ENCODE measurements around the gene ADAMTS14.
A peak's percentile ranks its signal among the peaks of the same experiment; 100 is the strongest.
"Not testable (repeated sequence)": the region's sequence is repeated elsewhere in the genome, so short reads cannot be mapped to it uniquely, and the experiment has no call there.

Gene ADAMTS14, protein sequence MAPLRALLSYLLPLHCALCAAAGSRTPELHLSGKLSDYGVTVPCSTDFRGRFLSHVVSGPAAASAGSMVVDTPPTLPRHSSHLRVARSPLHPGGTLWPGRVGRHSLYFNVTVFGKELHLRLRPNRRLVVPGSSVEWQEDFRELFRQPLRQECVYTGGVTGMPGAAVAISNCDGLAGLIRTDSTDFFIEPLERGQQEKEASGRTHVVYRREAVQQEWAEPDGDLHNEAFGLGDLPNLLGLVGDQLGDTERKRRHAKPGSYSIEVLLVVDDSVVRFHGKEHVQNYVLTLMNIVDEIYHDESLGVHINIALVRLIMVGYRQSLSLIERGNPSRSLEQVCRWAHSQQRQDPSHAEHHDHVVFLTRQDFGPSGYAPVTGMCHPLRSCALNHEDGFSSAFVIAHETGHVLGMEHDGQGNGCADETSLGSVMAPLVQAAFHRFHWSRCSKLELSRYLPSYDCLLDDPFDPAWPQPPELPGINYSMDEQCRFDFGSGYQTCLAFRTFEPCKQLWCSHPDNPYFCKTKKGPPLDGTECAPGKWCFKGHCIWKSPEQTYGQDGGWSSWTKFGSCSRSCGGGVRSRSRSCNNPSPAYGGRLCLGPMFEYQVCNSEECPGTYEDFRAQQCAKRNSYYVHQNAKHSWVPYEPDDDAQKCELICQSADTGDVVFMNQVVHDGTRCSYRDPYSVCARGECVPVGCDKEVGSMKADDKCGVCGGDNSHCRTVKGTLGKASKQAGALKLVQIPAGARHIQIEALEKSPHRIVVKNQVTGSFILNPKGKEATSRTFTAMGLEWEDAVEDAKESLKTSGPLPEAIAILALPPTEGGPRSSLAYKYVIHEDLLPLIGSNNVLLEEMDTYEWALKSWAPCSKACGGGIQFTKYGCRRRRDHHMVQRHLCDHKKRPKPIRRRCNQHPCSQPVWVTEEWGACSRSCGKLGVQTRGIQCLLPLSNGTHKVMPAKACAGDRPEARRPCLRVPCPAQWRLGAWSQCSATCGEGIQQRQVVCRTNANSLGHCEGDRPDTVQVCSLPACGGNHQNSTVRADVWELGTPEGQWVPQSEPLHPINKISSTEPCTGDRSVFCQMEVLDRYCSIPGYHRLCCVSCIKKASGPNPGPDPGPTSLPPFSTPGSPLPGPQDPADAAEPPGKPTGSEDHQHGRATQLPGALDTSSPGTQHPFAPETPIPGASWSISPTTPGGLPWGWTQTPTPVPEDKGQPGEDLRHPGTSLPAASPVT

GRCh38 chr10:70672165-70673042, at the start of gene ADAMTS14:
Gene ADAMTS14 (plus strand): TSS chr10:70672506. CDS start chr10:70672803, 297 bp downstream.
- H3K36me3 ChIP-seq (ENCODE audit: control insufficient read depth in 1 of 2, insufficient read depth in 2 of 2, low read length in 2 of 2), result no peaks in the 10 kb centered on the region
- H3K27me3 ChIP-seq (ENCODE audit: low read depth, low read length), result no peaks in the 10 kb centered on the region
- peak within 1 kb of the TSS; percentile 30 to 65 for H3K4me3 ChIP-seq (ENCODE audit: low read depth in 1 of 2, low read length in 2 of 2)
- peaks cover 0 to 24% of the 10 kb centered on the region in 2 donors for H3K4me1 ChIP-seq (ENCODE audit: control insufficient read depth in 1 of 2, insufficient read depth in 2 of 2, low read length in 2 of 2)
- no peak within 1 kb of the TSS for H3K27ac ChIP-seq (ENCODE audit: low read length)
- no peaks in the 10 kb centered on the region for H3K9me3 ChIP-seq (ENCODE audit: control insufficient read depth in 1 of 2, low read length in 2 of 2)

DNA sequence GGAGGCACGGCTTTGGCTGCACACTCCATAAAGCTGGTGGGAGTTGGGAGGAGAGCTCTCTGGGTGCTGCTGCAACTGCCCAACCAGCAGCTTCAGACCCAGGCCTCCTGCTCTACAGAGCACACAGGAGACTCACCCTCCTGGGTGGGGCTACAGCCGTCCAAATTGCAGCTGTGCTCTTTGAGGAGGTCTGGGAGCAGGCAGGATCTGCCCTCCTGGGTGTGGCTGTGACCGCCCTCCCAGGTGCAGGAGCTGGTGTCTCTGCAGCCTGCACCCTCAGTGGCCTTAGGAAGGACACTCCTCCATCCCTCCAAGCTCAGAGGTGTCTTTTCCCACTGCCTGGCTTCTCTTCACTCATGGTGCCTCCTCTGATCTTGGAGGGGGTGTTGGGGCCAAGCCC, 49.8 kb upstream of the ADAMTS14 start:
- no peaks in the 10 kb centered on the region for H3K36me3 ChIP-seq (ENCODE audit: control insufficient read depth in 1 of 2, insufficient read depth in 2 of 2, low read length in 2 of 2)
- H3K4me3 ChIP-seq (ENCODE audit: low read depth in 1 of 2, low read length in 2 of 2), result no peak overlapping the region
- H3K9me3 ChIP-seq (ENCODE audit: control insufficient read depth in 1 of 2, low read length in 2 of 2), result peaks cover 0 to 10% of the 10 kb centered on the region in 2 donors
- no peaks in the 10 kb centered on the region for H3K27me3 ChIP-seq (ENCODE audit: low read depth, low read length)
- H3K4me1 ChIP-seq (ENCODE audit: control insufficient read depth in 1 of 2, insufficient read depth in 2 of 2, low read length in 2 of 2), result peaks cover 0 to 4% of the 10 kb centered on the region in 2 donors
- no peak overlapping the region for H3K27ac ChIP-seq (ENCODE audit: low read length)

DNA sequence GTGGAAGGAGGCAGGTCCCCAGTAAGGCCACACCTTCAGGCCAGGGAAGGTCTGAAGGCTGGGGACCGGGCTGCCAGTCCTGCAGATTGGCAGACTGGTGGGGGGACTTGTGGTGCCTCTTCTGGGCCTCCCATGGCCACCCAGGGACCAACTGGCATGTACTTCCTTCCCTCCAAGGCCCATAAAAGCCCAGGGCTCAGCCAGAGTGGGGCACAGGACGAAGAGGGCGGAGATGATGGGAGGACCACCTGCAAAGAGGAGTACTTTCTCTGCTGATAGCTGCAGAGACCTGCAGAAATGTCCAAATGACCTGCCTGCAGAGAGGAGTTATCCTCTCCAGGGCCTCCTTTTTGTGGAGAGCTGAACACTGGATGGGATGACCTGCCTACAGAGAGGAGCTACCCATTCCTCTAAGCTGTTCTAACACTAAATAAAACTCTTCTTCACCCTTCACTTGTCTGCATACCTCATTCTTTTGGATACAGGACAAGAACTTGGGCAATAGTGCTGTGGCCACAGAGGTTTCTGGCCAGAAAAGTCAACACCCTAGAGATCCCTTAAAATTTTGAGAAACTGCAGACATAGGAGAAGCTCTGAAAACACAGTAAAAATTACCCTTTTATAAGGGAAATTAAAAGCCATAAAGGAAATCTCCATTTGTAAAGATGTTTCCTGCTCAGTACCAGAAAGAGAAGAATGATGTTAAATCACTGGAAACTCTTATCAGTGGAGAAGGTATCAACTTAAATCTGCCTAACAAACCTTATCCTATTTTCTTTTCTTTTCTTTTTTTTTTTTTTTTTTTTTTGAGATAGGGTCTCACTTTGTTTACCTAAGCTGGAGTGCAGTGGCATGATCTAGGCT, 49.1 kb upstream of the ADAMTS14 start:
- Histone ChIP-seq H3K4me1 (ENCODE audit: control insufficient read depth in 1 of 2, insufficient read depth in 2 of 2, low read length in 2 of 2) (no peaks in the 10 kb centered on the region), H3K36me3 (ENCODE audit: control insufficient read depth in 1 of 2, insufficient read depth in 2 of 2, low read length in 2 of 2) (no peaks in the 10 kb centered on the region), H3K27ac (ENCODE audit: low read length) (no peak overlapping the region), H3K4me3 (ENCODE audit: low read depth in 1 of 2, low read length in 2 of 2) (no peak overlapping the region), H3K9me3 (ENCODE audit: control insufficient read depth in 1 of 2, low read length in 2 of 2) (peaks cover 0 to 10% of the 10 kb centered on the region in 2 donors), H3K27me3 (ENCODE audit: low read depth, low read length) (no peaks in the 10 kb centered on the region)

- no peaks in the 10 kb centered on the region for H3K4me1 ChIP-seq (ENCODE audit: control insufficient read depth in 1 of 2, insufficient read depth in 2 of 2, low read length in 2 of 2)
- no peaks in the 10 kb centered on the region for H3K36me3 ChIP-seq (ENCODE audit: control insufficient read depth in 1 of 2, insufficient read depth in 2 of 2, low read length in 2 of 2)
- no peak overlapping the region for H3K4me3 ChIP-seq (ENCODE audit: low read depth in 1 of 2, low read length in 2 of 2)
- no peak overlapping the region for H3K27ac ChIP-seq (ENCODE audit: low read length)
- H3K9me3 ChIP-seq (ENCODE audit: control insufficient read depth in 1 of 2, low read length in 2 of 2), result no peaks in the 10 kb centered on the region
- no peaks in the 10 kb centered on the region for H3K27me3 ChIP-seq (ENCODE audit: low read depth, low read length)
Observed at GRCh38 chr10:70626056-70626455, 46.2 kb upstream of the ADAMTS14 start.

- no peak overlapping the region for H3K4me3 ChIP-seq (ENCODE audit: low read depth in 1 of 2, low read length in 2 of 2)
- H3K27me3 ChIP-seq (ENCODE audit: low read depth, low read length), result no peaks in the 10 kb centered on the region
- H3K36me3 ChIP-seq (ENCODE audit: control insufficient read depth in 1 of 2, insufficient read depth in 2 of 2, low read length in 2 of 2), result no peaks in the 10 kb centered on the region
- H3K27ac ChIP-seq (ENCODE audit: low read length), result no peak overlapping the region
- no peaks in the 10 kb centered on the region for H3K9me3 ChIP-seq (ENCODE audit: control insufficient read depth in 1 of 2, low read length in 2 of 2)
- no peaks in the 10 kb centered on the region for H3K4me1 ChIP-seq (ENCODE audit: control insufficient read depth in 1 of 2, insufficient read depth in 2 of 2, low read length in 2 of 2)
Observed at GRCh38 chr10:70629338-70629737, 43.0 kb upstream of the ADAMTS14 start.

GRCh38 chr10:70631735-70632134, 40.6 kb upstream of the ADAMTS14 start:
- not testable (repeated sequence) for H3K4me1 ChIP-seq (ENCODE audit: control insufficient read depth in 1 of 2, insufficient read depth in 2 of 2, low read length in 2 of 2); H3K27me3 ChIP-seq (ENCODE audit: low read depth, low read length); H3K36me3 ChIP-seq (ENCODE audit: control insufficient read depth in 1 of 2, insufficient read depth in 2 of 2, low read length in 2 of 2); H3K27ac ChIP-seq (ENCODE audit: low read length); H3K9me3 ChIP-seq (ENCODE audit: control insufficient read depth in 1 of 2, low read length in 2 of 2); H3K4me3 ChIP-seq (ENCODE audit: low read depth in 1 of 2, low read length in 2 of 2)

GRCh38 chr10:70634011-70634410, 38.3 kb upstream of the ADAMTS14 start:
- H3K27ac ChIP-seq (ENCODE audit: low read length), result no peak overlapping the region
- H3K9me3 ChIP-seq (ENCODE audit: control insufficient read depth in 1 of 2, low read length in 2 of 2), result no peaks in the 10 kb centered on the region
- no peaks in the 10 kb centered on the region for H3K4me1 ChIP-seq (ENCODE audit: control insufficient read depth in 1 of 2, insufficient read depth in 2 of 2, low read length in 2 of 2)
- H3K36me3 ChIP-seq (ENCODE audit: control insufficient read depth in 1 of 2, insufficient read depth in 2 of 2, low read length in 2 of 2), result no peaks in the 10 kb centered on the region
- H3K27me3 ChIP-seq (ENCODE audit: low read depth, low read length), result no peaks in the 10 kb centered on the region
- no peak overlapping the region for H3K4me3 ChIP-seq (ENCODE audit: low read depth in 1 of 2, low read length in 2 of 2)

GRCh38 chr10:70634515-70634914, 37.8 kb upstream of the ADAMTS14 start:
- not testable (repeated sequence) for H3K36me3 ChIP-seq (ENCODE audit: control insufficient read depth in 1 of 2, insufficient read depth in 2 of 2, low read length in 2 of 2)

GRCh38 chr10:70639640-70640383, 32.5 kb upstream of the ADAMTS14 start:
- H3K9me3 ChIP-seq (ENCODE audit: control insufficient read depth in 1 of 2, low read length in 2 of 2); H3K4me1 ChIP-seq (ENCODE audit: control insufficient read depth in 1 of 2, insufficient read depth in 2 of 2, low read length in 2 of 2); H3K27ac ChIP-seq (ENCODE audit: low read length); H3K4me3 ChIP-seq (ENCODE audit: low read depth in 1 of 2, low read length in 2 of 2); H3K27me3 ChIP-seq (ENCODE audit: low read depth, low read length); H3K36me3 ChIP-seq (ENCODE audit: control insufficient read depth in 1 of 2, insufficient read depth in 2 of 2, low read length in 2 of 2): not testable (repeated sequence)

More at GRCh38 chr10:70634515-70634914, 37.8 kb upstream of the ADAMTS14 start:
- H3K9me3 ChIP-seq (ENCODE audit: control insufficient read depth in 1 of 2, low read length in 2 of 2); H3K4me1 ChIP-seq (ENCODE audit: control insufficient read depth in 1 of 2, insufficient read depth in 2 of 2, low read length in 2 of 2); H3K27ac ChIP-seq (ENCODE audit: low read length); H3K27me3 ChIP-seq (ENCODE audit: low read depth, low read length); H3K4me3 ChIP-seq (ENCODE audit: low read depth in 1 of 2, low read length in 2 of 2): not testable (repeated sequence)
